ENCODE results near the gene TMPRSS6. TPM values are rescaled to one million over a fixed set of nuclear protein-coding genes. Genes with fewer than 3 reads are reported as not detected.

Gene TMPRSS6
- total and polyA plus RNA-seq, 2 donors from 2014 or later: 1.4 TPM; not detected in 1

GRCh38 chr22:37153901-37154300 is 44.4 kb upstream of the TMPRSS6 start:
- intact Hi-C loops (cut with DNase I): no loop called here
- Histone ChIP-seq H3K27ac (ENCODE audit: low read depth in 2 of 2, low read length in 2 of 2) (no peak overlapping the region), H3K4me1 (ENCODE audit: control insufficient read depth in 2 of 3, insufficient read depth in 2 of 3, low read depth in 1 of 3, low read length in 3 of 3) (no peaks in the 10 kb centered on the region), H3K36me3 (ENCODE audit: control insufficient read depth in 2 of 3, insufficient read depth in 3 of 3, low read length in 3 of 3) (no peaks in the 10 kb centered on the region), H3K9ac (ENCODE audit: low read length in 3 of 3) (no peak overlapping the region), H3K9me3 (ENCODE audit: control insufficient read depth in 2 of 3, insufficient read depth in 1 of 3, low read length in 3 of 3) (no peaks in the 10 kb centered on the region), H3K27me3 (ENCODE audit: control insufficient read depth, insufficient read depth, low read length) (no peaks in the 10 kb centered on the region), H3K4me3 (ENCODE audit: low read length in 3 of 3) (no peak overlapping the region)
- no peak for FAIRE-seq
- TF ChIP-seq CTCF (IDR thresholded peaks at IDR 0.05; ENCODE audit: borderline replicate concordance, extremely low read depth, insufficient read depth): no peak
- peak in 1 of 5 donors; percentile 54 for DNase-seq

GRCh38 chr22:37151401-37151800 is 41.9 kb upstream of the TMPRSS6 start:
- Histone ChIP-seq H3K9me3 (ENCODE audit: control insufficient read depth in 2 of 3, insufficient read depth in 1 of 3, low read length in 3 of 3) (no peaks in the 10 kb centered on the region), H3K27me3 (ENCODE audit: control insufficient read depth, insufficient read depth, low read length) (no peaks in the 10 kb centered on the region), H3K4me1 (ENCODE audit: control insufficient read depth in 2 of 3, insufficient read depth in 2 of 3, low read depth in 1 of 3, low read length in 3 of 3) (no peaks in the 10 kb centered on the region), H3K9ac (ENCODE audit: low read length in 3 of 3) (no peak overlapping the region), H3K36me3 (ENCODE audit: control insufficient read depth in 2 of 3, insufficient read depth in 3 of 3, low read length in 3 of 3) (no peaks in the 10 kb centered on the region), H3K27ac (ENCODE audit: low read depth in 2 of 2, low read length in 2 of 2) (no peak overlapping the region), H3K4me3 (ENCODE audit: low read length in 3 of 3) (no peak overlapping the region)
- intact Hi-C loops (cut with DNase I): no loop called here
- DNase-seq (no peak), FAIRE-seq (no peak)
- TF ChIP-seq CTCF (IDR thresholded peaks at IDR 0.05; ENCODE audit: borderline replicate concordance, extremely low read depth, insufficient read depth): no peak

GRCh38 chr22:37150701-37151100 is 41.2 kb upstream of the TMPRSS6 start:
- Histone ChIP-seq H3K9ac (ENCODE audit: low read length in 3 of 3) (no peak overlapping the region), H3K36me3 (ENCODE audit: control insufficient read depth in 2 of 3, insufficient read depth in 3 of 3, low read length in 3 of 3) (no peaks in the 10 kb centered on the region), H3K4me1 (ENCODE audit: control insufficient read depth in 2 of 3, insufficient read depth in 2 of 3, low read depth in 1 of 3, low read length in 3 of 3) (no peaks in the 10 kb centered on the region), H3K9me3 (ENCODE audit: control insufficient read depth in 2 of 3, insufficient read depth in 1 of 3, low read length in 3 of 3) (no peaks in the 10 kb centered on the region), H3K27me3 (ENCODE audit: control insufficient read depth, insufficient read depth, low read length) (no peaks in the 10 kb centered on the region), H3K4me3 (ENCODE audit: low read length in 3 of 3) (no peak overlapping the region), H3K27ac (ENCODE audit: low read depth in 2 of 2, low read length in 2 of 2) (no peak overlapping the region)
- DNase-seq (no peak), FAIRE-seq (no peak)
- no peak for TF ChIP-seq CTCF (IDR thresholded peaks at IDR 0.05; ENCODE audit: borderline replicate concordance, extremely low read depth, insufficient read depth)
- intact Hi-C loops (cut with DNase I): no loop called here

Data from kidney (tissue), 14 donors.